Vagina (tissue), 2 donors: ENCODE measurements around the gene STX17. TPM values are rescaled to one million over a fixed set of nuclear protein-coding genes. Genes with fewer than 3 reads are reported as not detected.
"Not testable (repeated sequence)": the region's sequence is repeated elsewhere in the genome, so short reads cannot be mapped to it uniquely, and the experiment has no call there.

Source experiments
- DNase-seq, 2 donors: peaks; one replicate each; pipeline ENCODE4 v3.0.0-alpha.2; 2017; ENCODE audit errors: extremely low spot score in 2 of 2
- H3K27ac ChIP-seq: fragments of 200-600 bp; sonication (generic); one replicate; pipeline ENCODE4 v1.5.1; 2019
- H3K27me3 ChIP-seq: fragments of 200-600 bp; sonication (generic); one replicate; pipeline ENCODE4 v1.5.1; 2019
- H3K36me3 ChIP-seq, 2 donors: fragments of 200-600 bp; sonication (generic); one replicate each; pipeline ENCODE4 v1.5.1; 2017 to 2019
- H3K4me1 ChIP-seq: fragments of 200-600 bp; sonication (generic); one replicate; pipeline ENCODE4 v1.5.1; 2019
- H3K4me3 ChIP-seq, 2 donors: fragments of 200-600 bp; sonication (generic); 1 replicate in 1 of 2; 2 replicates in 1 of 2; pipeline ENCODE4 v1.5.1; 2016 to 2019
- H3K9me3 ChIP-seq: fragments of 200-600 bp; sonication (generic); one replicate; pipeline ENCODE4 v1.5.1; 2019
- POLR2A ChIP-seq, 2 donors: fragments of 450-650 bp; IDR thresholded peaks; one replicate each; pipeline ENCODE4 v1.6.1; 2017; ENCODE audit warnings: antibody characterized with exemption in 2 of 2, mild to moderate bottlenecking in 2 of 2, moderate library complexity in 2 of 2
- POLR2AphosphoS5 ChIP-seq, 2 donors: sonication (generic); formaldehyde crosslinking; IDR thresholded peaks; one replicate each; pipeline ENCODE4 v1.9.0; 2017; ENCODE audit warnings: antibody characterized with exemption in 2 of 2, mild to moderate bottlenecking in 2 of 2, low read depth in 1 of 2; ENCODE audit not compliant: insufficient read depth in 1 of 2
- intact Hi-C: fragments of 100-400 bp; cut with DNase I; formaldehyde crosslinking; loops from one replicate; pipeline ENCODE4 v1.15.1; 2023
- total RNA-seq: library from RNA; depleted of rRNA; stranded (reverse); fragments of >200 nt; gene quantifications from one replicate; pipeline ENCODE4 v1.2.3, GENCODE V29; 2016
- TF ChIP-seq, protein P1 (sequence below), 3 experiments: fragments of 450-650 bp in 2 of 3; fragments of 200-600 bp in 1 of 3; sonication (generic) in 1 of 3; IDR thresholded peaks; one replicate each; pipeline ENCODE4 v1.5.1; 2017 to 2019; ENCODE audit warnings: antibody characterized with exemption in 3 of 3, mild to moderate bottlenecking in 2 of 3, moderate library complexity in 2 of 3

The STX17 gene
- total RNA-seq: 55.7 TPM

DNA sequence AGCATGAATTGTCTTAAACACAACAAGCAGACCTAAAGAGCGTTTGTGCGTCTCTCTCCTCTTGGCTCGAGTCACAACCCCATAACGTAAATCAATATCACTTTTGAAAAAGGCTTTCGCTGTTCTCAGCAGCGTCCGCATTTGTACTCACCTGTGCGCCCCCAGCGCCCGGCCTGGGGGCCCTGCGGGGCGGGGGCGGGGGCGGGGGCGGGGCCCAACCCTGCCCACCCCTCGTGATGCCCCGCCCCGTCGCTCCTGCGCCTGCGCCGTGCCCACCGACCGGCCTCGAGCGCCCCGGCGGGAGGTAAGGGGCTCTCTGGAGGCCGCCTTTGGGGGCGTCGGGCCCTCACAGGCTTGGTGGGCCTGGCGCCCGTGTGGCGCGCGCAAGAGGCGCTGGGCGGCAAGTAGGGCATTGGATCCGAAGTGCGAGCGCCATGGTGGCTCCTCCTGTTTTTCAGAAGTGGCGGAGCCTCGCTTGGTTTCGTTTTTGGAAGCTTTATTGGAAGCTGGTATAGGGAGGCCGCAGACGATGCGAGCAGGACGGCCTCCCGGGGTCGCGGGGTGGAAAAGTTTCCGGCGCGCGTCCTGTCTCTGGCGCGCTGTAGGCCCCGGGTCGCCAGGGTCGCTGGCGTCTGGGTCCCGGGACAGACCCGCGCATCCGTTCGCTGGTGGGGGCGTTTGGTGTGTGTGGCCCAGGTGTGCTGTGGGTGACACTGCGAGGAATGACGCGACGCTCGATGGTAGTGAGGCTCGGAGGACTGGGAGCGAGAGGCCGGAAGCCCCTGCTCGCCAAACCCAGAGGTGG, at the start of gene STX17:
STX17 (plus strand) TSS at position 252 of the 805 bp plus-strand sequence. CDS start 8,586 bp downstream, outside the sequence.
- no peaks in the 10 kb centered on the region for H3K36me3 ChIP-seq
- intact Hi-C loops: loop anchor here (2.0 kb wide), 1 partner anchor 84 kb away; no protein-coding TSS in a partner anchor
- H3K9me3 ChIP-seq: no peaks in the 10 kb centered on the region
- no peaks in the 10 kb centered on the region for H3K27me3 ChIP-seq
- peak within 1 kb of the TSS; percentile 97 for H3K27ac ChIP-seq
- peak within 1 kb of the TSS; percentile 71 to 90 for H3K4me3 ChIP-seq
- no peak for DNase-seq
- peaks cover 37% of the 10 kb centered on the region for H3K4me1 ChIP-seq
- peak in 1 of 2 donors; percentile 98 for TF ChIP-seq POLR2AphosphoS5 (IDR thresholded peaks at IDR 0.05; ENCODE audit: insufficient read depth in 1 of 2, low read depth in 1 of 2)
- peak in 1 of 2 donors; percentile 87 for TF ChIP-seq POLR2A (IDR thresholded peaks at IDR 0.05)
- TF ChIP-seq, protein P1, sequence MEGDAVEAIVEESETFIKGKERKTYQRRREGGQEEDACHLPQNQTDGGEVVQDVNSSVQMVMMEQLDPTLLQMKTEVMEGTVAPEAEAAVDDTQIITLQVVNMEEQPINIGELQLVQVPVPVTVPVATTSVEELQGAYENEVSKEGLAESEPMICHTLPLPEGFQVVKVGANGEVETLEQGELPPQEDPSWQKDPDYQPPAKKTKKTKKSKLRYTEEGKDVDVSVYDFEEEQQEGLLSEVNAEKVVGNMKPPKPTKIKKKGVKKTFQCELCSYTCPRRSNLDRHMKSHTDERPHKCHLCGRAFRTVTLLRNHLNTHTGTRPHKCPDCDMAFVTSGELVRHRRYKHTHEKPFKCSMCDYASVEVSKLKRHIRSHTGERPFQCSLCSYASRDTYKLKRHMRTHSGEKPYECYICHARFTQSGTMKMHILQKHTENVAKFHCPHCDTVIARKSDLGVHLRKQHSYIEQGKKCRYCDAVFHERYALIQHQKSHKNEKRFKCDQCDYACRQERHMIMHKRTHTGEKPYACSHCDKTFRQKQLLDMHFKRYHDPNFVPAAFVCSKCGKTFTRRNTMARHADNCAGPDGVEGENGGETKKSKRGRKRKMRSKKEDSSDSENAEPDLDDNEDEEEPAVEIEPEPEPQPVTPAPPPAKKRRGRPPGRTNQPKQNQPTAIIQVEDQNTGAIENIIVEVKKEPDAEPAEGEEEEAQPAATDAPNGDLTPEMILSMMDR (IDR thresholded peaks at IDR 0.05): no peak

DNA sequence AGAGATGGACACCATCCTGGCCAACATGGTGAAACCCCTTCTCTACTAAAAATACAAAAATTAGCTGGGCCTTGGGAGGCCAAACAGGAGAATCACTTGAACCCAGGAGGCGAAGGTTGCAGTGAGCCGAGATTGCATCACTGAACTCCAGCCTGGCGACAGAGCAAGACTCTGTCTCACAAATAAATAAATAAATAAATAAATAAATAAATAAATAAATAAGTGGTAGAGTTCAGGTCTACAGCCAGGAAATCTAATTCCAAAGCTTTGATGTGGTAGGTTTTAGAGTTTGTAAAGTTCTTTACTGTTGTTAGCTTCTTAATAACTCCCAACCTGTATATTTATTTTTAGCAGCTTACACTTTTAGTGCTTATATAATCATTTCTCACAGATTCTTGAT, 48.9 kb upstream of the STX17 start:
- H3K4me3 ChIP-seq, DNase-seq, intact Hi-C loops, H3K9me3 ChIP-seq, H3K36me3 ChIP-seq, H3K27ac ChIP-seq, H3K4me1 ChIP-seq, H3K27me3 ChIP-seq: not testable (repeated sequence)

DNA sequence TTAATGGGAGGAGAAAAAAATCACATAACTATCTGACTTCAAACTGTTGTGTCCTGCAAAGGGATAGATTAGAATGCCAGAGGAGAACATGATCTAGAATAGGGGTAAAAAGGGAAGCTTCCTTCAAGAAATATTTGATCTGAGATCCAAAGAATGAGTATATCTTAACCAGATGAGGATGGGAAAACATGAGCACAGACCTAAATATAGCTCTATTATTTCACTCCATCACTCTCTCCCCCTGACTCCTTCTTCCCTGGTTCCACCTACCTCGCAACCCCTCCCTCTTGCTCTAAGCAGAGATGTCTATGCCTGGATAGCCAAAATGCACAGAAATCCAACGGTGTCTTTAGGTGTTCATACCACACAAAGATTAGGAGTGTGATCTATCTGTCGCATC, 48.4 kb upstream of the STX17 start:
- H3K27me3 ChIP-seq: no peaks in the 10 kb centered on the region
- TF ChIP-seq, protein P1 (IDR thresholded peaks at IDR 0.05): no peak
- no peak for TF ChIP-seq POLR2A (IDR thresholded peaks at IDR 0.05)
- TF ChIP-seq POLR2AphosphoS5 (IDR thresholded peaks at IDR 0.05; ENCODE audit: insufficient read depth in 1 of 2, low read depth in 1 of 2): no peak
- H3K9me3 ChIP-seq: no peaks in the 10 kb centered on the region
- intact Hi-C loops: no loop called here
- DNase-seq: no peak
- H3K36me3 ChIP-seq: no peaks in the 10 kb centered on the region
- H3K27ac ChIP-seq: no peak overlapping the region
- no peak overlapping the region for H3K4me3 ChIP-seq
- H3K4me1 ChIP-seq: peaks cover 9% of the 10 kb centered on the region

DNA sequence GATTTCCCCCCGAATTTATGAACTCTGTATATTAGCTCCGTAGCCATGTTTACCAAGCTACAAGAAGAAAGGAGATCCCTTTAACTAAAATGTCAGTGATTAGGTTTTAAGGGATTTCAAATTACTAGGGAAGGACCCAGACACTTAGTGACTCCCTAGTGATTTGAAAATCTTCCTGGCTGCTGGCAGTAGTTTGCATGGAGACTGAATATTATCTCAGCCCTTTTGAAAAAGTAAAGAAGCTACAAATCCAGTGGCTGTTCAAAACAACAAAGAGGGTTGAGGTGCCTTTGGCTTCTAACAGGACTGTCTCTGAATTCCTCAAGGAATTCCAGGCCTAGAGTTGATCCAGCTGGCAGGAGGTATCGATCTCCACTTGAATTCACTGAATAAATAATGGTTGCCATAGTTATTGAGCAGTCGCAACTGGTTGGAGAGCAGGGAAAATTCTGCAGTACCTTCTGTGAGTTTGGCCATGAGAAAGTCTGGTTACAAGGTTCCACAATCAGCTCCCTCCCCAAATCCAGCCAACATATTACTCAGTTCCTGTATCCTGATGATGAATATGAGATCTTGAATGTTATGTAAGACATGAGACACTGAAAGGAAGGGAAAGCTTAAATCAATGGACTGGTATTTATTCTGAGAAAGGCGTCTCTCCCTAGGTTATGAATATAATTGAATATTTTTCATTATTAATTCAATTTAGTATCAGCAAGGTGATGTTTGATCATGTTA, 47.0 kb upstream of the STX17 start:
- intact Hi-C loops: no loop called here
- H3K27ac ChIP-seq: no peak overlapping the region
- H3K9me3 ChIP-seq: no peaks in the 10 kb centered on the region
- peaks cover 9% of the 10 kb centered on the region for H3K4me1 ChIP-seq
- no peak overlapping the region for H3K4me3 ChIP-seq
- TF ChIP-seq, protein P1 (IDR thresholded peaks at IDR 0.05): no peak
- TF ChIP-seq POLR2A (IDR thresholded peaks at IDR 0.05) (no peak), POLR2AphosphoS5 (IDR thresholded peaks at IDR 0.05; ENCODE audit: insufficient read depth in 1 of 2, low read depth in 1 of 2) (no peak)
- H3K27me3 ChIP-seq: no peaks in the 10 kb centered on the region
- no peak for DNase-seq
- no peaks in the 10 kb centered on the region for H3K36me3 ChIP-seq

DNA sequence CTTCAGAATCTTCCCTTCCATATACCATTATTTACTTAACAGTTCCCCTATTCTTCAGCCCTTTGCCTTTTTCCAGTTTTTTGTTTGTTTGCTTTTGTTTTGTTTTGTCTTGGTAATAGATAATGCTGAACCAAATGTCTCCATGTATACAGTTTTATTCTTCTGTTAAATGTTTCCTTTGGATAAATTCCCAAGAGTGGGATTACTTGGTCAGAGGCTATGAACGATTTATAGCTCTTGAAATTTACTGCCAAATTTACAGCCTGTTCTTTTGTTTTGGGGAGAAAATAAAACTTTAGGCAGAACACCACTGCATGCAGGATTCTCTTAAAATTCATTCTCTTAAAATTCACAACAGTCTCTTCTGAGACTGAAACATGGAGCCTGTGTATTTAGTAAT, 46.2 kb upstream of the STX17 start:
- TF ChIP-seq, protein P1 (IDR thresholded peaks at IDR 0.05): no peak
- no peak for TF ChIP-seq POLR2A (IDR thresholded peaks at IDR 0.05)
- Histone ChIP-seq H3K4me3 (no peak overlapping the region), H3K9me3 (no peaks in the 10 kb centered on the region), H3K27ac (no peak overlapping the region), H3K36me3 (no peaks in the 10 kb centered on the region), H3K27me3 (no peaks in the 10 kb centered on the region), H3K4me1 (peaks cover 9% of the 10 kb centered on the region)
- intact Hi-C loops: no loop called here
- no peak for DNase-seq
